Fibroblast of lung (primary cell): ENCODE results near the gene ADH5. TPM values are rescaled to one million over a fixed set of nuclear protein-coding genes. Genes with fewer than 3 reads are reported as not detected.
A peak's percentile ranks its signal among the peaks of the same experiment; 100 is the strongest.
"Not testable (repeated sequence)": the region's sequence is repeated elsewhere in the genome, so short reads cannot be mapped to it uniquely, and the experiment has no call there.

Source experiments
- DNase-seq, 2 donors: peaks; one replicate each; pipeline versions ENCODE4 v3.0.0 to v3.0.0-alpha.2; 2010; ENCODE audit warnings: low read depth in 2 of 2
- H2AFZ ChIP-seq: 2 replicates; pipeline ENCODE4 v1.5.1; 2012; ENCODE audit warnings: low read length, control low read depth, inconsistent platforms
- H3K27ac ChIP-seq: 2 replicates; pipeline ENCODE4 v1.5.1; 2011; ENCODE audit warnings: low read length, control low read depth; ENCODE audit not compliant: insufficient read depth
- H3K27me3 ChIP-seq: 2 replicates; pipeline ENCODE4 v1.5.1; 2011; ENCODE audit warnings: mild to moderate bottlenecking, low read length; ENCODE audit not compliant: control insufficient read depth, insufficient read depth
- H3K36me3 ChIP-seq: 2 replicates; pipeline ENCODE4 v1.5.1; 2011; ENCODE audit warnings: low read length; ENCODE audit not compliant: control insufficient read depth, insufficient read depth
- H3K4me1 ChIP-seq: 2 replicates; pipeline ENCODE4 v1.5.1; 2011; ENCODE audit warnings: low read length; ENCODE audit not compliant: control insufficient read depth, insufficient read depth; ENCODE audit errors: extremely low read depth
- H3K4me2 ChIP-seq: 2 replicates; pipeline ENCODE4 v1.5.1; 2011; ENCODE audit warnings: low read length, control low read depth; ENCODE audit not compliant: insufficient read depth; ENCODE audit errors: extremely low read depth
- H3K4me3 ChIP-seq, 4 experiments: fragments of 200-600 bp in 1 of 4; sonication (generic) in 1 of 4; replicated peaks in 1 of 4; 2 replicates each; pipeline ENCODE4 v1.5.1; 2011 to 2016; ENCODE audit warnings: low read length in 4 of 4, low read depth in 3 of 4, mild to moderate bottlenecking in 3 of 4, control low read depth in 2 of 4, inconsistent platforms in 1 of 4, mixed read lengths in 1 of 4; ENCODE audit not compliant: insufficient read depth in 1 of 4; ENCODE audit errors: control extremely low read depth in 1 of 4
- H3K79me2 ChIP-seq: 2 replicates; pipeline ENCODE4 v1.5.1; 2012; ENCODE audit warnings: mild to moderate bottlenecking, low read length, inconsistent platforms; ENCODE audit not compliant: control insufficient read depth, insufficient read depth
- H3K9ac ChIP-seq: 2 replicates; pipeline ENCODE4 v1.5.1; 2011; ENCODE audit warnings: mild to moderate bottlenecking, low read length, control low read depth; ENCODE audit not compliant: insufficient read depth
- H3K9me3 ChIP-seq: 2 replicates; pipeline ENCODE4 v1.5.1; 2012; ENCODE audit warnings: low read depth, low read length; ENCODE audit not compliant: control insufficient read depth, insufficient read depth
- H4K20me1 ChIP-seq: 2 replicates; pipeline ENCODE4 v1.5.1; 2011; ENCODE audit warnings: low read length; ENCODE audit not compliant: control insufficient read depth, insufficient read depth; ENCODE audit errors: extremely low read depth
- CTCF ChIP-seq, 2 donors: IDR thresholded peaks in 1 of 2; conservative IDR thresholded peaks in 1 of 2; 1 replicate in 1 of 2; 2 replicates in 1 of 2; pipeline ENCODE4 v1.5.1; 2011 to 2012; ENCODE audit warnings: low read length in 2 of 2, control low read depth in 1 of 2, inconsistent platforms in 1 of 2, low read depth in 1 of 2, mild to moderate bottlenecking in 1 of 2
- EZH2 ChIP-seq: IDR thresholded peaks from 2 replicates; pipeline ENCODE4 v1.5.1; 2012; ENCODE audit warnings: low read length, control low read depth, mild to moderate bottlenecking; ENCODE audit errors: missing control alignments
- polyA plus RNA-seq, 2 donors: library from polyadenylated mRNA; depleted of rRNA in 1 of 2; stranded (reverse) in 1 of 2; unstranded in 1 of 2; fragments of >200 nt; gene quantifications; 2 replicates each; pipeline ENCODE4 v1.2.1, GENCODE V29; 2011 to 2012; ENCODE audit warnings: missing spikeins in 1 of 2
- total RNA-seq: library from RNA; depleted of rRNA; stranded (reverse); fragments of >200 nt; gene quantifications from 2 replicates; pipeline ENCODE4 v1.2.1, GENCODE V29; 2014

The ADH5 gene
- total and polyA plus RNA-seq, 2 donors (not counting 1 experiment from before 2014, with no cell fraction given) = 307 to 504 TPM

DNA sequence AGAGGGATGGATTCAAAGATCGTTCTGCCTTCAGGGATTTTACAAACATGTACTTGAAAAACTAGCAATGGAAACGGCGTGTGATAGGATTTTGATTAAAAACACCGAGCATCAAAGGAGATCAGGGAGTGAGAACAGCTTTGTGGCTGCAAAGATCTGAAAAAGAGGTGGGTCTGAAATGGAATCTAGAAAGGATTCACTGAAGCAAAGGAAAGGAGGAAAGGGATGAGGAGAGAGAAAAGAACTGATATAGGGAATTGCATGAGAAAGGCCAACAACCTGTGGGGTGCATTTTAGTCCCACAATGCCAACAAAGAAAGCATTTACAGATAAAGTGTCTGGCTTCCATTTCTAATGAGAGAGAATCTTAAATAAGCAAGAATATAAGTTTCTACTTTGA lies 32.4 kb upstream of the ADH5 start:
- Histone ChIP-seq H3K79me2 (no peaks in the 10 kb centered on the region), H3K27ac (no peak overlapping the region), H3K4me2 (no peak overlapping the region), H3K36me3 (no peaks in the 10 kb centered on the region), H3K27me3 (no peaks in the 10 kb centered on the region), H3K9me3 (no peaks in the 10 kb centered on the region), H3K4me3 (no peak overlapping the region), H3K4me1 (no peaks in the 10 kb centered on the region), H2AFZ (no peak overlapping the region), H3K9ac (no peak overlapping the region), H4K20me1 (no peaks in the 10 kb centered on the region)
- DNase-seq = no peak
- no peak for TF ChIP-seq CTCF (conservative IDR thresholded peaks at IDR 0.05 in 1 of 2, IDR thresholded peaks at IDR 0.05 in 1 of 2; ENCODE audit: low read depth in 1 of 2, low read length in 2 of 2)
- no peak for TF ChIP-seq EZH2

GRCh38 chr4:99120501-99120900 lies 31.9 kb upstream of the ADH5 start:
- no peak overlapping the region for H3K4me2 ChIP-seq
- H3K27ac ChIP-seq = no peak overlapping the region
- H2AFZ ChIP-seq = no peak overlapping the region
- no peaks in the 10 kb centered on the region for H3K79me2 ChIP-seq
- H3K9me3 ChIP-seq = no peaks in the 10 kb centered on the region
- no peaks in the 10 kb centered on the region for H4K20me1 ChIP-seq
- H3K9ac ChIP-seq = no peak overlapping the region
- no peak for DNase-seq
- H3K4me3 ChIP-seq = no peak overlapping the region
- TF ChIP-seq CTCF (conservative IDR thresholded peaks at IDR 0.05 in 1 of 2, IDR thresholded peaks at IDR 0.05 in 1 of 2; ENCODE audit: low read depth in 1 of 2, low read length in 2 of 2) = no peak
- H3K36me3 ChIP-seq = no peaks in the 10 kb centered on the region
- H3K4me1 ChIP-seq = no peaks in the 10 kb centered on the region
- no peaks in the 10 kb centered on the region for H3K27me3 ChIP-seq

- Histone ChIP-seq H3K36me3 (no peaks in the 10 kb centered on the region), H3K4me3 (no peak overlapping the region), H4K20me1 (no peaks in the 10 kb centered on the region), H3K9ac (no peak overlapping the region), H3K9me3 (no peaks in the 10 kb centered on the region), H3K4me1 (no peaks in the 10 kb centered on the region), H2AFZ (no peak overlapping the region), H3K27me3 (no peaks in the 10 kb centered on the region), H3K79me2 (no peaks in the 10 kb centered on the region), H3K4me2 (no peak overlapping the region), H3K27ac (no peak overlapping the region)
- peak in 1 of 2 donors; percentile 28 for TF ChIP-seq CTCF (conservative IDR thresholded peaks at IDR 0.05 in 1 of 2, IDR thresholded peaks at IDR 0.05 in 1 of 2; ENCODE audit: low read depth in 1 of 2, low read length in 2 of 2)
- no peak for TF ChIP-seq EZH2
- peak in 1 of 2 donors; percentile 63 for DNase-seq
Measured at GRCh38 chr4:99117876-99118693, 29.5 kb upstream of the ADH5 start.

DNA sequence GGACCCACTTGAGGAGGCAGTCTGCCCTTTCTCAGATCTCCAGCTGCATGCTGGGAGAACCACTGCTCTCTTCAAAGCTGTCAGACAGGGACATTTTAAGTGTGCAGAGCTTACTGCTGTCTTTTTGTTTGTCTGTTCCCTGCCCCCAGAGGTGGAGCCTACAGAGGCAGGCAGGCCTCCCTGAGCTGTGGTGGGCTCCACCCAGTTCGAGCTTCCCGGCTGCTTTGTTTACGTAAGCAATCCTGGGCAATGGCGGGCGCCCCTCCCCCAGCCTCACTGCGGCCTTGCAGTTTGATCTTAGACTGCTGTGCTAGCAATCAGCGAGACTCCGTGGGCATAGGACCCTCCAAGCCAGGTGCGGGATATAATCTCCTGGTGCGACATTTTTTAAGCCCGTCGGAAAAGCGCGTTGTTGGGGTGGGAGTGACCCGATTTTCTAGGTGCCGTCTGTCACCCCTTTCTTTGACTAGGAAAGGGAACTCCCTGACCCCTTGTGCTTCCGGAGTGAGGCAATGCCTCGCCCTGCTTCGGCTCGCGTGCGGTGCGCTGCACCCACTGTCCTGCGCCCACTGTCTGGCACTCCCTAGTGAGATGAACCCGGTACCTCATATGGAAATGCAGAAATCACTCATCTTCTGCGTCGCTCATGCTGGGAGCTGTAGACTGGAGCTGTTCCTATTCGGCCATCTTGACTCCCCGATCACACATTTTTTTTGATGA lies 28.7 kb upstream of the ADH5 start:
- H3K36me3 ChIP-seq = not testable (repeated sequence)

More for the DNA sequence above, 28.7 kb upstream of the ADH5 start:
- not testable (repeated sequence) for H3K27ac ChIP-seq, H3K9ac ChIP-seq, H3K79me2 ChIP-seq, H3K9me3 ChIP-seq, H4K20me1 ChIP-seq, H3K27me3 ChIP-seq, H3K4me2 ChIP-seq, H3K4me1 ChIP-seq, H3K4me3 ChIP-seq, DNase-seq, H2AFZ ChIP-seq
